ENCODE measurements around the gene MBOAT2. TPM values are rescaled to one million over a fixed set of nuclear protein-coding genes. Genes with fewer than 3 reads are reported as not detected.

MBOAT2 gene
- total RNA-seq, 1 experiment from 2014 or later: 16.8 TPM

DNA sequence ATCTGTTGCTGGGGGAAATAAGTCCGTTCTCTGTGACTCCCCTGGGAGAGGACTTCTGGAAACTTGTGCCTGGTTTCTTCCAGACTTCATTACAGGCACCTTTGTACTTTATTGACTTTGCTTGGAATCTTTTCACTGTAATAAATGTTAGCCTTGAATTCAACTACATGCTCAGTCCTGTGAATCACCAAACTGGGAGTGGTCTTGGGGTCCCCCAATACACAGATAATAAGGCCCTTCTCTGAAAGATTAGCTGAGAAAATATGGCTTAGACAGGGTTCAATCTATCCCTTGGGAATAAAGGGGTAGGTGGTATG is 117.3 kb downstream of the MBOAT2 start:
- H3K9ac ChIP-seq (ENCODE audit: low read length): no peak overlapping the region
- H3K4me3 ChIP-seq (replicated peaks in 1 of 2; ENCODE audit: low read depth in 1 of 2, low read length in 2 of 2): no peak overlapping the region
- intact Hi-C loops (cut with micrococcal nuclease): no loop called here
- ChIA-PET POLR2A (no interaction called here), CTCF (no interaction called here), RAD21 (ENCODE audit: low non-redundant PET in 1 of 2, low total read pairs in 2 of 2, uncharacterized antibody in 2 of 2, unreplicated experiment in 2 of 2) (no interaction called here)
- H3K79me2 ChIP-seq (ENCODE audit: insufficient read depth, low read length): no peaks in the 10 kb centered on the region
- H3K9me3 ChIP-seq (ENCODE audit: control insufficient read depth in 1 of 2, insufficient read depth in 1 of 2, low read depth in 1 of 2, low read length in 2 of 2): no peaks in the 10 kb centered on the region
- H4K20me1 ChIP-seq (ENCODE audit: insufficient read depth): no peaks in the 10 kb centered on the region
- ATAC-seq: no peak
- H3K9me2 ChIP-seq (ENCODE audit: insufficient read depth): no peaks in the 10 kb centered on the region
- no peaks in the 10 kb centered on the region for H3K4me1 ChIP-seq (ENCODE audit: control insufficient read depth in 1 of 2, insufficient read depth in 2 of 2, low read length in 2 of 2)
- BruUV-seq (replicated peaks): no TSS peak
- H3K27me3 ChIP-seq (ENCODE audit: insufficient read depth, low read length): no peaks in the 10 kb centered on the region
- H2AFZ ChIP-seq (ENCODE audit: low read depth, low read length, poor library complexity, severe bottlenecking): no peak overlapping the region
- TF ChIP-seq RAD21 (IDR thresholded peaks at IDR 0.05; ENCODE audit: low read depth) (no peak), TCF7L2 (IDR thresholded peaks at IDR 0.05; ENCODE audit: borderline replicate concordance, extremely low read depth, insufficient read depth, insufficient read length) (no peak), POLR2AphosphoS5 (IDR thresholded peaks at IDR 0.05; ENCODE audit: low read depth, low read length) (no peak)
- TF ChIP-seq, protein P1, sequence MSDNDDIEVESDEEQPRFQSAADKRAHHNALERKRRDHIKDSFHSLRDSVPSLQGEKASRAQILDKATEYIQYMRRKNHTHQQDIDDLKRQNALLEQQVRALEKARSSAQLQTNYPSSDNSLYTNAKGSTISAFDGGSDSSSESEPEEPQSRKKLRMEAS (IDR thresholded peaks at IDR 0.05): no peak
- H3K36me3 ChIP-seq (ENCODE audit: control insufficient read depth in 1 of 2, insufficient read depth in 2 of 2, low read length in 2 of 2): no peaks in the 10 kb centered on the region; a peak in 1 of 4 replicates
- DNase-seq (ENCODE audit: low read depth, low spot score): no peak
- no peak overlapping the region for H3K27ac ChIP-seq (ENCODE audit: low read depth, low read length)
- H3K4me2 ChIP-seq (ENCODE audit: low read length): no peak overlapping the region

DNA sequence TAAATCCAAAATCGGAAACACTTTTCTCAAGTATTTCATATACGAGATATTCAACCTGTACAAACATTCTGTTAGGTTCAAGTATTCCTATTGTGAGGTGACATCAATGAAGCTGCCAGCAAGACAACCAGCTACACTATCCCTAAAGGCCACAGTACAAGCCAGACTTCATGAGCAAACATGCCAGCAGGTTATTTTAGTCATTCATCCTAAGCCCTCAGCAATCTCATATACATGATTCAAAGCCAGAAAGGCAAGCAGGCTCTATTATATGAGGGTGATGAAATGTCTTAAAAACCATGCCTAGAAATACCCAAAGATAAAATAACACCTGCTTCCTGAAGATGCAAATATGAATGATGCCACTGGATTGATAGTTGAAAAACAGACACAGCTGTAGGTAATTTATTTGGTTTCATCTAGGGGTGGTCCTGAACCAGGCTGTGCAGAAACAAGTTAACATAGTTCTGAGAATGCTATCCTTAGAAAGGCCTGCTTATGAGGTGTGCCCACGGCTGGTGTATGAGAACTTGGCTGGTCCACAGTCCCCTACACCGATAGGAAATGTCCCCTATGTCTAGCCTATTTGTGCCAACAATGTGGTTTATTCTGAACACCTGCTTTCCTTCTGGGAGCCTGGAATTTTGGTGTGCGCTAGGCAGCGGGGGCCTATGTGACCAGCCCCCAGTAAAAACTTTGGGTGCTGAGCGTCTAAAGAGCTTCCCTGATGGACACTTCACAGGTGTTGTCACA is 117.9 kb downstream of the MBOAT2 start:
- H3K36me3 ChIP-seq (ENCODE audit: control insufficient read depth in 1 of 2, insufficient read depth in 2 of 2, low read length in 2 of 2): no peaks in the 10 kb centered on the region; a peak in 1 of 4 replicates
- H3K9me3 ChIP-seq (ENCODE audit: control insufficient read depth in 1 of 2, insufficient read depth in 1 of 2, low read depth in 1 of 2, low read length in 2 of 2): no peaks in the 10 kb centered on the region
- ATAC-seq (no peak), DNase-seq (ENCODE audit: low read depth, low spot score) (no peak)
- no peaks in the 10 kb centered on the region for H3K4me1 ChIP-seq (ENCODE audit: control insufficient read depth in 1 of 2, insufficient read depth in 2 of 2, low read length in 2 of 2)
- TF ChIP-seq YY1 (IDR thresholded peaks at IDR 0.05; ENCODE audit: extremely low read depth, insufficient replicate concordance, low read depth, low read length): no peak
- TF ChIP-seq, protein P2, sequence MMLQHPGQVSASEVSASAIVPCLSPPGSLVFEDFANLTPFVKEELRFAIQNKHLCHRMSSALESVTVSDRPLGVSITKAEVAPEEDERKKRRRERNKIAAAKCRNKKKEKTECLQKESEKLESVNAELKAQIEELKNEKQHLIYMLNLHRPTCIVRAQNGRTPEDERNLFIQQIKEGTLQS (IDR thresholded peaks at IDR 0.05): no peak
- no peak for TF ChIP-seq JUND (IDR thresholded peaks at IDR 0.05)
- TF ChIP-seq POLR2A (IDR thresholded peaks at IDR 0.05; ENCODE audit: borderline replicate concordance, extremely low read depth, insufficient read depth, insufficient read length): no peak
- TF ChIP-seq RAD21 (IDR thresholded peaks at IDR 0.05; ENCODE audit: low read depth): no peak
- TF ChIP-seq, protein P3, sequence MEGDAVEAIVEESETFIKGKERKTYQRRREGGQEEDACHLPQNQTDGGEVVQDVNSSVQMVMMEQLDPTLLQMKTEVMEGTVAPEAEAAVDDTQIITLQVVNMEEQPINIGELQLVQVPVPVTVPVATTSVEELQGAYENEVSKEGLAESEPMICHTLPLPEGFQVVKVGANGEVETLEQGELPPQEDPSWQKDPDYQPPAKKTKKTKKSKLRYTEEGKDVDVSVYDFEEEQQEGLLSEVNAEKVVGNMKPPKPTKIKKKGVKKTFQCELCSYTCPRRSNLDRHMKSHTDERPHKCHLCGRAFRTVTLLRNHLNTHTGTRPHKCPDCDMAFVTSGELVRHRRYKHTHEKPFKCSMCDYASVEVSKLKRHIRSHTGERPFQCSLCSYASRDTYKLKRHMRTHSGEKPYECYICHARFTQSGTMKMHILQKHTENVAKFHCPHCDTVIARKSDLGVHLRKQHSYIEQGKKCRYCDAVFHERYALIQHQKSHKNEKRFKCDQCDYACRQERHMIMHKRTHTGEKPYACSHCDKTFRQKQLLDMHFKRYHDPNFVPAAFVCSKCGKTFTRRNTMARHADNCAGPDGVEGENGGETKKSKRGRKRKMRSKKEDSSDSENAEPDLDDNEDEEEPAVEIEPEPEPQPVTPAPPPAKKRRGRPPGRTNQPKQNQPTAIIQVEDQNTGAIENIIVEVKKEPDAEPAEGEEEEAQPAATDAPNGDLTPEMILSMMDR (IDR thresholded peaks at IDR 0.05 in 2 of 3, conservative IDR thresholded peaks at IDR 0.05 in 1 of 3; ENCODE audit: borderline replicate concordance in 1 of 3, insufficient read depth in 1 of 3, low read depth in 2 of 3, low read length in 2 of 3): no peak
- no peak for TF ChIP-seq EGR1 (IDR thresholded peaks at IDR 0.05; ENCODE audit: low read depth)
- no peak for TF ChIP-seq SRF (IDR thresholded peaks at IDR 0.05; ENCODE audit: low read depth)
- TF ChIP-seq SIN3A (IDR thresholded peaks at IDR 0.05; ENCODE audit: low read depth): no peak
- TF ChIP-seq TCF7L2 (IDR thresholded peaks at IDR 0.05; ENCODE audit: borderline replicate concordance, extremely low read depth, insufficient read depth, insufficient read length): no peak
- TF ChIP-seq ZFX (IDR thresholded peaks at IDR 0.05): no peak
- no peak for TF ChIP-seq EZH2 (IDR thresholded peaks at IDR 0.05)
- TF ChIP-seq EZH2phosphoT487 (IDR thresholded peaks at IDR 0.05; ENCODE audit: borderline replicate concordance): no peak
- TF ChIP-seq ZNF274 (IDR thresholded peaks at IDR 0.05; ENCODE audit: low read depth, low read length): no peak
- TF ChIP-seq, protein P1 (IDR thresholded peaks at IDR 0.05): no peak
- intact Hi-C loops (cut with micrococcal nuclease): no loop called here
- ChIA-PET CTCF (no interaction called here), POLR2A (no interaction called here), RAD21 (ENCODE audit: low non-redundant PET in 1 of 2, low total read pairs in 2 of 2, uncharacterized antibody in 2 of 2, unreplicated experiment in 2 of 2) (no interaction called here)
- H3K4me2 ChIP-seq (ENCODE audit: low read length): no peak overlapping the region
- BruUV-seq (replicated peaks): no TSS peak
- H3K79me2 ChIP-seq (ENCODE audit: insufficient read depth, low read length): no peaks in the 10 kb centered on the region
- no peak overlapping the region for H3K27ac ChIP-seq (ENCODE audit: low read depth, low read length)
- no peak overlapping the region for H3K4me3 ChIP-seq (replicated peaks in 1 of 2; ENCODE audit: low read depth in 1 of 2, low read length in 2 of 2)
- H4K20me1 ChIP-seq (ENCODE audit: insufficient read depth): no peaks in the 10 kb centered on the region
- no peak overlapping the region for H3K9ac ChIP-seq (ENCODE audit: low read length)
- no peaks in the 10 kb centered on the region for H3K27me3 ChIP-seq (ENCODE audit: insufficient read depth, low read length)
- no peaks in the 10 kb centered on the region for H3K9me2 ChIP-seq (ENCODE audit: insufficient read depth)
- no peak overlapping the region for H2AFZ ChIP-seq (ENCODE audit: low read depth, low read length, poor library complexity, severe bottlenecking)

Data from HCT116 (cell line).